GM12892 (cell line): ENCODE results near the gene FEZ2.

ENCODE experiments used
- POLR2A ChIP-seq: IDR thresholded peaks from 2 replicates; pipeline ENCODE4 v1.6.1; 2011; ENCODE audit warnings: low read depth, low read length, control low read depth
- POLR2AphosphoS5 ChIP-seq: IDR thresholded peaks from 2 replicates; pipeline ENCODE4 v1.6.1; 2011; ENCODE audit warnings: low read depth, low read length, control low read depth

DNA sequence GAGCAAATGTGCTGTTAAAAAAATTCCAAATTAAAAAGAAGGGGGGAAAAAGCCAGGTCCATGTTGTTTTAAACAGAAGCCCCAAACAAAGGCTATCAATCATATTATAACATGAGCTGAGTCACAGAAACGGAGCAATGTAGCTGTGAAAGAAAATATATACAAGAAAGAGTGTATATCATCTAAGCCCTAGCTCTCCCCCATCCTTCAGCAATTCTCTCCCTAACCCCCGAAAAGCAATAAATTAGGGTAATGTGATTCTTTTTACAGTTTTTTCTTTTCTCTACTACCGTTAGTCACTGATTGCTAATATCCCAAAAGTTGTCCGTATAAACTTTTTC lies 25.3 kb downstream of the FEZ2 start:
- TF ChIP-seq POLR2A (no peak), POLR2AphosphoS5 (no peak)
